ENCODE results near the gene SLC7A6OS. TPM values are rescaled to one million over a fixed set of nuclear protein-coding genes. Genes with fewer than 3 reads are reported as not detected.

Gene SLC7A6OS
- total RNA-seq, 1 experiment from 2014 or later, result 16.4 TPM

- no peak for TF ChIP-seq REST (IDR thresholded peaks at IDR 0.05; ENCODE audit: low read depth)
- TF ChIP-seq SRF (IDR thresholded peaks at IDR 0.05; ENCODE audit: low read depth), result no peak
- no peak for TF ChIP-seq MAX (IDR thresholded peaks at IDR 0.05)
- no peak for TF ChIP-seq ZNF274 (IDR thresholded peaks at IDR 0.05; ENCODE audit: low read depth, low read length)
- no peak for TF ChIP-seq CBX3 (IDR thresholded peaks at IDR 0.05; ENCODE audit: low read depth)
Measured at GRCh38 chr16:68263559-68264127, 47.1 kb downstream of the SLC7A6OS start (continued).

GRCh38 chr16:68259007-68259825 is 51.5 kb downstream of the SLC7A6OS start:
- H3K9me2 ChIP-seq (ENCODE audit: insufficient read depth), result no peaks in the 10 kb centered on the region
- no peak overlapping the region for H3K9ac ChIP-seq (ENCODE audit: low read length)
- POLR2A ChIA-PET, result no interaction called here
- CTCF ChIA-PET, result interaction anchor here (0.5 to 0.6 kb wide), 2 partner anchors 237 to 366 kb away, joined by 3 read pairs; partner anchors contain the start of gene PSKH1
- H2AFZ ChIP-seq (ENCODE audit: low read depth, low read length, poor library complexity, severe bottlenecking), result no peak overlapping the region
- no peaks in the 10 kb centered on the region; a peak in 1 of 4 replicates for H3K36me3 ChIP-seq (ENCODE audit: control insufficient read depth in 1 of 2, insufficient read depth in 2 of 2, low read length in 2 of 2)
- no peaks in the 10 kb centered on the region for H4K20me1 ChIP-seq (ENCODE audit: insufficient read depth)
- no peak overlapping the region for H3K4me3 ChIP-seq (replicated peaks in 1 of 2; ENCODE audit: low read depth in 1 of 2, low read length in 2 of 2)
- no TSS peak for BruUV-seq (replicated peaks)
- no peak for DNase-seq (ENCODE audit: low read depth, low spot score)
- H3K27me3 ChIP-seq (ENCODE audit: insufficient read depth, low read length), result no peaks in the 10 kb centered on the region
- H3K79me2 ChIP-seq (ENCODE audit: insufficient read depth, low read length), result no peaks in the 10 kb centered on the region; the same call in 1 of the 2 replicates
- H3K4me1 ChIP-seq (ENCODE audit: control insufficient read depth in 1 of 2, insufficient read depth in 2 of 2, low read length in 2 of 2), result peaks cover 6 to 21% of the 10 kb centered on the region in 2 experiments; a peak in 3 of 4 replicates
- ATAC-seq, result no peak
- intact Hi-C loops (cut with micrococcal nuclease), result no loop called here
- H3K27ac ChIP-seq (ENCODE audit: low read depth, low read length), result no peak overlapping the region
- RAD21 ChIA-PET (ENCODE audit: low non-redundant PET in 1 of 2, low total read pairs in 2 of 2, uncharacterized antibody in 2 of 2, unreplicated experiment in 2 of 2), result no interaction called here
- H3K9me3 ChIP-seq (ENCODE audit: control insufficient read depth in 1 of 2, insufficient read depth in 1 of 2, low read depth in 1 of 2, low read length in 2 of 2), result no peaks in the 10 kb centered on the region
- TF ChIP-seq TCF7L2 (IDR thresholded peaks at IDR 0.05; ENCODE audit: borderline replicate concordance, extremely low read depth, insufficient read depth, insufficient read length) (no peak), ZFX (IDR thresholded peaks at IDR 0.05) (no peak), REST (IDR thresholded peaks at IDR 0.05; ENCODE audit: low read depth) (no peak)
- H3K4me2 ChIP-seq (ENCODE audit: low read length), result no peak overlapping the region
